MCF 10A (cell line): ENCODE measurements around the gene EPS8L1. TPM values are rescaled to one million over a fixed set of nuclear protein-coding genes. Genes with fewer than 3 reads are reported as not detected.

Experiments
- BruUV-seq: library from RNA; stranded (reverse); fragments of 400-500 nt; replicated peaks from 2 replicates; lab custom pipeline; 2021; lab: Mats Ljungman, UMichigan
- CTCF ChIA-PET: fragments of 300-600 bp; sonication (Branson Sonifier 250); formaldehyde crosslinking; extraction: SDS; loops from one replicate; lab custom pipeline; 2021; ENCODE audit warnings: antibody characterized with exemption, inconsistent platforms; lab: Yijun Ruan, JAX
- POLR2A ChIA-PET: fragments of 300-600, 350-650 bp; sonication (Branson Sonifier 250); formaldehyde crosslinking; extraction: SDS; loops from one replicate; lab custom pipeline; 2020; ENCODE audit warnings: antibody characterized with exemption, inconsistent platforms; lab: Yijun Ruan, JAX
- DNase-seq: peaks from one replicate; pipeline ENCODE4 v3.0.0-alpha.2; 2018; ENCODE audit not compliant: unreplicated experiment
- H3K27ac Mint-ChIP-seq: one replicate; pipeline ENCODE4 v1.8.0; 2022; ENCODE audit warnings: mild to moderate bottlenecking, low read depth, mixed read lengths; ENCODE audit not compliant: unreplicated experiment
- H3K27me3 Mint-ChIP-seq: one replicate; pipeline ENCODE4 v1.8.0; 2022; ENCODE audit warnings: mixed read lengths; ENCODE audit not compliant: insufficient read depth, unreplicated experiment
- H3K36me3 Mint-ChIP-seq: one replicate; pipeline ENCODE4 v1.8.0; 2022; ENCODE audit warnings: mild to moderate bottlenecking, moderate library complexity, mixed read lengths; ENCODE audit not compliant: insufficient read depth, unreplicated experiment
- H3K4me1 Mint-ChIP-seq: one replicate; pipeline ENCODE4 v1.8.0; 2022; ENCODE audit warnings: mixed read lengths; ENCODE audit not compliant: insufficient read depth, unreplicated experiment
- H3K4me3 Mint-ChIP-seq: one replicate; pipeline ENCODE4 v1.8.0; 2022; ENCODE audit warnings: mild to moderate bottlenecking, moderate library complexity, mixed read lengths; ENCODE audit not compliant: unreplicated experiment
- H3K9me3 Mint-ChIP-seq: one replicate; pipeline ENCODE4 v1.8.0; 2022; ENCODE audit warnings: mixed read lengths; ENCODE audit not compliant: unreplicated experiment
- CTCF ChIP-seq: fragments of 200-600 bp; IDR thresholded peaks from one replicate; pipeline ENCODE4 v1.8.0; 2022; ENCODE audit warnings: antibody characterized with exemption, mild to moderate bottlenecking; ENCODE audit not compliant: unreplicated experiment
- intact Hi-C: fragments of 100-400 bp; cut with micrococcal nuclease; formaldehyde crosslinking; loops from 2 replicates; pipeline ENCODE4 v1.14.1; 2022
- total RNA-seq: library from RNA; stranded (reverse); gene quantifications from 2 replicates; pipeline ENCODE4 v1.2.3, GENCODE V29; 2022

EPS8L1 gene
- total RNA-seq, 1 experiment from 2014 or later: 17.9 TPM

GRCh38 chr19:55046975-55047622 lies 28.6 kb upstream of the EPS8L1 start:
- peaks cover 83% of the 10 kb centered on the region for H3K36me3 Mint-ChIP-seq
- no peaks in the 10 kb centered on the region for H3K27me3 Mint-ChIP-seq
- H3K27ac Mint-ChIP-seq: no peak overlapping the region
- H3K4me1 Mint-ChIP-seq: no peaks in the 10 kb centered on the region
- BruUV-seq: no TSS peak
- TF ChIP-seq CTCF: no peak
- ChIA-PET POLR2A (interaction anchor here (0.6 kb wide), 1 partner anchor 22 kb away, joined by 4 read pairs; no protein-coding TSS in a partner anchor), CTCF (interaction anchor here (0.7 to 1.5 kb wide), 3 partner anchors 14 to 94 kb away, joined by 3 to 5 read pairs (median 4); no protein-coding TSS in a partner anchor)
- intact Hi-C loops: no loop called here
- H3K4me3 Mint-ChIP-seq: no peak overlapping the region
- DNase-seq: no peak
- no peaks in the 10 kb centered on the region for H3K9me3 Mint-ChIP-seq

DNA sequence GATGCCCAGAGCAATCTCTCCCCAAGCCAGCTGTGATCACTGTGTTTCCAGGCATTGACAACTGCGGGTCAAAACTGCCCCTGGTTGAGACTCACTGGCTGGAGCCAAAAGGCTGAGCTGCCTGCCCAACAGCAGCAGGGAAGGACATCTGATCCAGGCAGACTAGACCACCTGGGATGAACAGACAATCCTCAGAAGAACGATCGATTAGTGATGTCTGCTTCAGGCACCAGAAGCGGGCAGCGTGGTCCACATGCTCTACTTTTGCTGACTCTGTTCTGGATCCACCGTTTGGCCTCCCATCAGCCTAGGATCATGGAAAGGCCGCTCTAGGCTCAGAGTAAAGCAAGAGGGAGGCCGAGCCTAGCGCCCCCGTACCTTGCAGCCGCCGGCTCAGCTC lies 27.7 kb upstream of the EPS8L1 start:
- TF ChIP-seq CTCF: no peak
- H3K27ac Mint-ChIP-seq: no peak overlapping the region
- H3K4me1 Mint-ChIP-seq: no peaks in the 10 kb centered on the region
- H3K9me3 Mint-ChIP-seq: no peaks in the 10 kb centered on the region
- ChIA-PET POLR2A (interaction anchor here (0.6 kb wide), 1 partner anchor 21 kb away, joined by 4 read pairs; no protein-coding TSS in a partner anchor), CTCF (interaction anchor here (0.6 to 1.5 kb wide), 3 partner anchors 28 to 93 kb away, joined by 3 to 5 read pairs (median 4); no protein-coding TSS in a partner anchor)
- H3K27me3 Mint-ChIP-seq: no peaks in the 10 kb centered on the region
- no TSS peak for BruUV-seq
- intact Hi-C loops: no loop called here
- peaks cover 83% of the 10 kb centered on the region for H3K36me3 Mint-ChIP-seq
- no peak for DNase-seq
- H3K4me3 Mint-ChIP-seq: no peak overlapping the region

DNA sequence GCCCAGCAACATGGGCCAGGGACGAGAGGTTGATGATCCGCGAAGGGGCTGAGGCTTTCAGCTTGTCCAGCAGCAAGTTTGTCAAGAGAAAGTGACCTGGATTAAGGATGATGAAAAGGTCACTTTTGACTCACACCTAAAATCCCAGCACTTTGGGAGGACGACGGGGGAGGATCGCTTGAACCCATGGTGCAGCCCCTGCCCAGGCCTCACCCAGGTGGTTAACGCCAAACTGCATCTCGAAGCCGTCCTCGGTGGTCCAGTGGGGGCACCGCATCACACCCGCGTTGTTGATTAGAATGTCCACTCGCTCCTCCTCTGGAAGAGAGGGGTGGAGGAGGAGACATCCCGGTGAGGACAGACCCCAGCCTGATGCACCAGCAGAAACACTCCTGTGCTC lies 27.2 kb upstream of the EPS8L1 start:
- CTCF ChIA-PET: interaction anchor here (0.6 to 1.5 kb wide), 2 partner anchors 79 to 92 kb away, joined by 3 to 5 read pairs; no protein-coding TSS in a partner anchor
- H3K4me3 Mint-ChIP-seq: no peak overlapping the region
- DNase-seq: no peak
- no TSS peak for BruUV-seq
- no peaks in the 10 kb centered on the region for H3K27me3 Mint-ChIP-seq
- peaks cover 83% of the 10 kb centered on the region for H3K36me3 Mint-ChIP-seq
- H3K27ac Mint-ChIP-seq: no peak overlapping the region
- intact Hi-C loops: no loop called here
- H3K9me3 Mint-ChIP-seq: no peaks in the 10 kb centered on the region
- TF ChIP-seq CTCF: no peak
- POLR2A ChIA-PET: no interaction called here
- H3K4me1 Mint-ChIP-seq: no peaks in the 10 kb centered on the region

DNA sequence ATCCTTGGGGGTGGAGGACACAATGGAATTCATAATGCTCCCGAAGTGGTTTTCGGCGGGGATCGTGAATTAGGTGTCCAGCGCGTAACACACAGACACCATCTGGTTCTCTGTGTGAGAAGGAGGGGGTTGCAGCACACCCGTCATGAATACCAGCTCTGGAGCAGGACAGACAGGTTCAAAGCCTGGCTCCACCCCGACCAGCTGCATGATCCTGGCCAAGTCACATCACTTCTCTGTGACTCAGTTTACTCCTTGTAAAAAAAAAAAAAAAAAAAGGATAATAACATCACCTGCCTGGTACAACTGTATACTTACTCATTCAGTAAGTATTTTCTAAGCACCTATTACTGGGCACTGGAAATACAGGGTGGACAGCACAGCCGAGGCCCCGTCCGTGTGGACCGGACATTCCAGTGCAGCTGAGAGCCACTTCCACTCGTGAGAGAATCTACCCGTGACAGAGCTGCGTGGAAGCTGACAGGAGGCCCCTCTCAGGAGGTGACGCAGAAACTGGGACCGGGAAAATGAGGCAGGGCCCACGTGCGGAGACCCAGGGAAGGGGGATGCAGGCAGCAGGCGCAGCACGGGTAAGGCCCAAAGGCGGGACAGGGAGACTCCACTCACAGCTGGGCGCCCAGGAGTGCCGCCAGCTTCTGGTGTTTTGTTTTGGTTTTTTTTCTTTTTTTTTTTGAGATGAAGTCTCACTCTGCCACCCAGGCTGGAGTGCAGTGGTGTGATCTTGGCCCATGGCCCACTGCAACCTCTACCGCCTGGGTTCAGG lies 24.7 kb upstream of the EPS8L1 start:
- Mint-ChIP-seq H3K27ac (no peak overlapping the region), H3K36me3 (peaks cover 82% of the 10 kb centered on the region), H3K4me3 (no peak overlapping the region), H3K27me3 (no peaks in the 10 kb centered on the region), H3K9me3 (no peaks in the 10 kb centered on the region), H3K4me1 (no peaks in the 10 kb centered on the region)
- POLR2A ChIA-PET: no interaction called here
- CTCF ChIA-PET: interaction anchor here (0.6 kb wide), 1 partner anchor 1054 kb away, joined by 3 read pairs; no protein-coding TSS in a partner anchor
- intact Hi-C loops: no loop called here
- no peak for TF ChIP-seq CTCF
- no TSS peak for BruUV-seq
- DNase-seq: no peak
